GM08714 (cell line): ENCODE data around the gene INPP4B.

Experiments used
- H3K4me3 ChIP-seq: fragments of 200-500 bp; sonication (Bioruptor generic); 2 replicates; pipeline ENCODE4 v1.5.1; 2014; ENCODE audit warnings: mild to moderate bottlenecking, low read length, inconsistent platforms
- ZNF274 ChIP-seq: IDR thresholded peaks from 2 replicates; pipeline ENCODE4 v1.6.1; 2012; ENCODE audit warnings: mild to moderate bottlenecking, low read depth, low read length

Gene INPP4B

GRCh38 chr4:142238589-142238988 is 607.5 kb downstream of the INPP4B start:
- no peak for TF ChIP-seq ZNF274
- no peak overlapping the region for H3K4me3 ChIP-seq

- TF ChIP-seq ZNF274 = no peak
Measured at GRCh38 chr4:142236268-142236667, 609.8 kb downstream of the INPP4B start.

GRCh38 chr4:142231787-142232186 is 614.3 kb downstream of the INPP4B start:
- no peak overlapping the region for H3K4me3 ChIP-seq
- no peak for TF ChIP-seq ZNF274

More at GRCh38 chr4:142236268-142236667, 609.8 kb downstream of the INPP4B start:
- H3K4me3 ChIP-seq = no peak overlapping the region

- H3K4me3 ChIP-seq = no peak overlapping the region
- TF ChIP-seq ZNF274 = no peak
Measured at GRCh38 chr4:142230991-142231390, 615.1 kb downstream of the INPP4B start.

- no peak for TF ChIP-seq ZNF274
Measured at GRCh38 chr4:142226014-142226413, 620.1 kb downstream of the INPP4B start.

GRCh38 chr4:142222127-142222526 is 624.0 kb downstream of the INPP4B start:
- TF ChIP-seq ZNF274 = no peak
- no peak overlapping the region for H3K4me3 ChIP-seq

More at GRCh38 chr4:142226014-142226413, 620.1 kb downstream of the INPP4B start:
- no peak overlapping the region for H3K4me3 ChIP-seq

- no peak overlapping the region for H3K4me3 ChIP-seq
- TF ChIP-seq ZNF274 = no peak
Measured at GRCh38 chr4:142218726-142219125, 627.4 kb downstream of the INPP4B start.

- H3K4me3 ChIP-seq = no peak overlapping the region
- no peak for TF ChIP-seq ZNF274
Measured at GRCh38 chr4:142211444-142211843, 634.7 kb downstream of the INPP4B start.

- H3K4me3 ChIP-seq = no peak overlapping the region
- TF ChIP-seq ZNF274 = no peak
Measured at GRCh38 chr4:142203505-142203904, 642.6 kb downstream of the INPP4B start.

GRCh38 chr4:142202404-142203332 is 643.4 kb downstream of the INPP4B start:
- no peak overlapping the region for H3K4me3 ChIP-seq
- no peak for TF ChIP-seq ZNF274

- no peak overlapping the region for H3K4me3 ChIP-seq
- no peak for TF ChIP-seq ZNF274
Measured at GRCh38 chr4:142201041-142201440, 645.1 kb downstream of the INPP4B start.

GRCh38 chr4:142194905-142195304 is 651.2 kb downstream of the INPP4B start:
- TF ChIP-seq ZNF274 = no peak
- H3K4me3 ChIP-seq = no peak overlapping the region

- no peak overlapping the region for H3K4me3 ChIP-seq
- no peak for TF ChIP-seq ZNF274
Measured at GRCh38 chr4:142191901-142192300, 654.2 kb downstream of the INPP4B start.

GRCh38 chr4:142181021-142181420 is 665.1 kb downstream of the INPP4B start:
- no peak for TF ChIP-seq ZNF274
- H3K4me3 ChIP-seq = no peak overlapping the region

GRCh38 chr4:142169216-142169615 is 676.9 kb downstream of the INPP4B start:
- H3K4me3 ChIP-seq = no peak overlapping the region
- no peak for TF ChIP-seq ZNF274
